Measurements from ENCODE around the gene KCNH8. TPM values are rescaled to one million over a fixed set of nuclear protein-coding genes. Genes with fewer than 3 reads are reported as not detected.

Gene KCNH8
- total RNA-seq, 2 donors from 2014 or later, result 0.05 TPM; not detected in 1

DNA sequence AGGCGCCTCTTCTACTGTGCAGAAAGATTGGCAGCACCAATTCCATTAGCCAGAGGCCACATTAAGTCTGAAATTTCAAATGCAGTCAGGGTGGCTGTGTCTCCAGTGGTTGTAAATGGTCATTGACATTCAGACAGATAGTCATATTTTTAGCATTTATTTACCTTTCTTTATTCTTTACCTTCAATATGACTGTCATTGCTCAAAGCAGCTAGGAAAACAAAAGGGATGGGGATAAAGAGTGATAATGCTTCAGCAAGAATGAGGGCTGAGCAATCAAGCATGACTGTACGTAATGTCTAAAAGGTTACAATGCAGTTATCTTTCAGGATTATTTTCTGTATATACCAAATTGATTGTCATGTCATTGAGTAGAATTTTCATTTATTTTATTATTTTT, 425.3 kb downstream of the KCNH8 start:
- no peaks in the 10 kb centered on the region for H3K27me3 Mint-ChIP-seq (ENCODE audit: low read depth)
- H3K27ac Mint-ChIP-seq, result no peak overlapping the region
- H3K9me3 Mint-ChIP-seq, result peaks cover under 1% of the 10 kb centered on the region in 2 donors
- DNase-seq (no peak), ATAC-seq (replicated peaks in 1 of 2) (no peak)
- H3K36me3 Mint-ChIP-seq (ENCODE audit: insufficient read depth in 2 of 2), result no peaks in the 10 kb centered on the region
- H3K4me1 Mint-ChIP-seq (ENCODE audit: low read depth), result no peaks in the 10 kb centered on the region
- no peak overlapping the region for H3K4me3 Mint-ChIP-seq

DNA sequence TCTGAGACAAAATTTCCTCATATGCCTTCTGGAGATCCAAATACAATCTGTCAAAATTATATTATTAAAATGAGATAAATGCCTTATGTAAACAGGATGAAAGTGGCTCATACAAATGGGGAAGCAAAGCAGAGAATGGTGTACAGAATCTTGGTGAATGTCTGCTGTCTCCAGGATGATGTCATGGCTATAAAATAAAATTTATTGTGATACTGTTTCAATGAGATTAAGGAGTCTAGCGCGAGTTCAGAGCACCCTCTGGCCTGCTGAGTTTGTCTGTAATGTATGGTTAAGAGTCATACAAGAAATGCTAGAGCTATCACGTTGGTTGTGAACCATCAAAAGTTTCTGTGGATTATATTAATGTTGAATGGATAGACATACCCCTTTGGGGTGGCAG, 426.0 kb downstream of the KCNH8 start:
- no peak for ATAC-seq (replicated peaks in 1 of 2)
- Mint-ChIP-seq H3K4me1 (ENCODE audit: low read depth) (no peaks in the 10 kb centered on the region), H3K36me3 (ENCODE audit: insufficient read depth in 2 of 2) (no peaks in the 10 kb centered on the region), H3K27ac (no peak overlapping the region), H3K27me3 (ENCODE audit: low read depth) (no peaks in the 10 kb centered on the region), H3K4me3 (no peak overlapping the region), H3K9me3 (no peaks in the 10 kb centered on the region)
- no peak for DNase-seq

DNA sequence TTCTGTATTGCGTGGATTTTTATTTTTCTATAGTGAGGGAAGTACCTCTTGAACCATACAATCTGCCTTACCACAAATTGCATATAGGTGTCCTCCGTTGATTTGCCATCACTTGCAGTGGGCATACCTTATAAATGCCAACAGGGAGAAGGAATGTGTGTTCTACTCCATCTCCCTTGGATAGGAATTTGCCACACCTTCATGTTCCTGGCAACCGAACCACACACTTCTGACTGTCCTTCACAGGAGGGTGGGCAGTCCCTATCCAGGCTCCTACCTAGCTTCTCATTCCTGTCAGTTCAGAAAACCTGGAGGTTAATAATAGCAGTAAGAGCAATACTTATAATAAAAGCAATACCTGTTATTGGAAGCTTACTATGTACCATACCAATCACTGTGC, 428.0 kb downstream of the KCNH8 start:
- Mint-ChIP-seq H3K27me3 (ENCODE audit: low read depth) (no peaks in the 10 kb centered on the region), H3K9me3 (peaks cover 0 to 2% of the 10 kb centered on the region in 2 donors), H3K4me3 (no peak overlapping the region), H3K27ac (no peak overlapping the region), H3K36me3 (ENCODE audit: insufficient read depth in 2 of 2) (no peaks in the 10 kb centered on the region), H3K4me1 (ENCODE audit: low read depth) (no peaks in the 10 kb centered on the region)
- DNase-seq (no peak), ATAC-seq (replicated peaks in 1 of 2) (no peak)
